SK-N-SH (cell line): ENCODE data around the gene MELTF. TPM values are rescaled to one million over a fixed set of nuclear protein-coding genes. Genes with fewer than 3 reads are reported as not detected.

ENCODE experiments used
- CHD2 ChIP-seq: fragments of 150-350 bp; IDR thresholded peaks from 2 replicates; pipeline ENCODE4 v1.6.1; 2018; ENCODE audit warnings: low read length; ENCODE audit not compliant: partially characterized antibody
- FOXJ3 ChIP-seq: sonication (generic); formaldehyde crosslinking; IDR thresholded peaks from 2 replicates; pipeline ENCODE4 v1.5.1; 2020; ENCODE audit warnings: mild to moderate bottlenecking, missing genetic modification reagents
- FOXM1 ChIP-seq: IDR thresholded peaks from 2 replicates; pipeline ENCODE4 v1.4.0; 2012; ENCODE audit warnings: low read depth, mild to moderate bottlenecking
- JUND ChIP-seq: IDR thresholded peaks from 2 replicates; pipeline ENCODE4 v1.4.0; 2012
- NFIC ChIP-seq: IDR thresholded peaks from 2 replicates; pipeline ENCODE4 v1.4.0; 2012; ENCODE audit warnings: borderline replicate concordance
- NRF1 ChIP-seq: IDR thresholded peaks from 2 replicates; pipeline ENCODE4 v1.6.1; 2012; ENCODE audit warnings: low read depth, mild to moderate bottlenecking, low read length
- RAD21 ChIP-seq: IDR thresholded peaks from 2 replicates; pipeline ENCODE4 v1.6.1; 2012; ENCODE audit warnings: mild to moderate bottlenecking, low read length
- RFX5 ChIP-seq: IDR thresholded peaks from 2 replicates; pipeline ENCODE4 v1.6.1; 2012; ENCODE audit warnings: mild to moderate bottlenecking, improper control_type of control experiment, low read length
- SMC3 ChIP-seq: IDR thresholded peaks from 2 replicates; pipeline ENCODE4 v1.6.1; 2012; ENCODE audit warnings: low read depth, low read length, improper control_type of control experiment
- TCF12 ChIP-seq: IDR thresholded peaks from 2 replicates; pipeline ENCODE4 v1.4.0; 2012
- YY1 ChIP-seq: IDR thresholded peaks from 2 replicates; pipeline ENCODE4 v1.4.0; 2012; ENCODE audit warnings: low read depth, mild to moderate bottlenecking
- polyA plus RNA-seq, 3 experiments: library from polyadenylated mRNA; depleted of rRNA; stranded (reverse); fragments of >200 nt; gene quantifications; 2 replicates each; pipeline ENCODE4 v1.2.3, GENCODE V29; 2012
- TF ChIP-seq, protein P1 (sequence below): IDR thresholded peaks from 2 replicates; pipeline ENCODE4 v1.4.0; 2012; ENCODE audit warnings: low read depth
- TF ChIP-seq, protein P2 (sequence below): fragments of 150-350 bp; IDR thresholded peaks from 2 replicates; pipeline ENCODE4 v1.6.1; 2017; ENCODE audit warnings: antibody characterized with exemption, low read length, low read depth, borderline replicate concordance
- TF ChIP-seq, protein P3 (sequence below): IDR thresholded peaks from 2 replicates; pipeline ENCODE4 v1.6.1; 2012; ENCODE audit warnings: mild to moderate bottlenecking, low read depth, low read length, moderate library complexity
- TF ChIP-seq, protein P4 (sequence below): IDR thresholded peaks from 2 replicates; pipeline ENCODE4 v1.4.0; 2012; ENCODE audit warnings: low read depth, borderline replicate concordance

MELTF gene
- polyA plus RNA-seq, 1 of the 3 experiments (the other 2 are of a cell fraction), result 32.4 TPM

DNA sequence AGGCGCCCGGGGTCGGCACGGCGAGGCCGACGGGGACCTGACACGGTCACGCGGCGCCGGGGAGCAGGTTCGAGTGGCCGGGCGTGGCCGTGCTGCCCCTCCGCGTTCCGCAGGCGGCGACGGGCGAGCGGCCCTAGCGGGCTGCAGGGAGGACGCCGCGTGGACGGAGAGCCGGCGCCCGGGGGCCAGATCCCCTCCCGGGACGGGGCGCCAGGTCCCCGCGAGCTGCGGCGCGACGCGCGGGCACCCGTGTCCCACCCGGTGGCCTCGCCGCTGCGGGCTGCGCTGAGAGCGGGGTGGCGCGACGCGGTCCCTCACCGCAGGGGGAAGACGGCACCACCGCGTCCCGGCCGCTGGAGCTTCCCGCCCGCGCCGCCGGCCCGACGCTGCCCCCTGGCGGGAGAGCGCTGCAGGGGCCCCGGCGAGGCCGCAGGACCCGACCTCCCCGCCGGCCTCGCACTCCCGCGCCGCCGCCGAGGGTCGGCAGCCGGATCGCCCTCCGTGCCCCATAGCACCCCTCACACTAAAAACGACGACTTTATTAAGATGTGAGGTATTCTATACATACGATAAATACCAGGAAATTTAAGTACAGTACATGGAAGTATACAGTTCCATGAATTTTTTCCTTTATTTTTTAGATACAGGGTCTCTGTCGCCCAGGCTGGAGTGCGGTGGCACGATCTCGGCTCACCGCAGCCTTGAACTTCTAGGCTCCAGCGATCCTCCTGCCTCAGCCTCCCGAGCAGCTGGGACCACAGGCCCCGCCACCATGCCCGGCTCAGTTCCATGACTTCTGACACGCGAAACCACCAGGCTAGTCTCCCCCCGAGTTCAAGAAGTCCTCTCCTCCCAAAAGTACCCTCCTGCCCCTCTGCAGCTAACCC, 59.7 kb downstream of the MELTF start (continued):
- TF ChIP-seq JUND, result no peak
- TF ChIP-seq FOXJ3, result no peak
- TF ChIP-seq, protein P1, sequence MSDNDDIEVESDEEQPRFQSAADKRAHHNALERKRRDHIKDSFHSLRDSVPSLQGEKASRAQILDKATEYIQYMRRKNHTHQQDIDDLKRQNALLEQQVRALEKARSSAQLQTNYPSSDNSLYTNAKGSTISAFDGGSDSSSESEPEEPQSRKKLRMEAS, result no peak
- TF ChIP-seq RFX5, result no peak
- TF ChIP-seq, protein P2, sequence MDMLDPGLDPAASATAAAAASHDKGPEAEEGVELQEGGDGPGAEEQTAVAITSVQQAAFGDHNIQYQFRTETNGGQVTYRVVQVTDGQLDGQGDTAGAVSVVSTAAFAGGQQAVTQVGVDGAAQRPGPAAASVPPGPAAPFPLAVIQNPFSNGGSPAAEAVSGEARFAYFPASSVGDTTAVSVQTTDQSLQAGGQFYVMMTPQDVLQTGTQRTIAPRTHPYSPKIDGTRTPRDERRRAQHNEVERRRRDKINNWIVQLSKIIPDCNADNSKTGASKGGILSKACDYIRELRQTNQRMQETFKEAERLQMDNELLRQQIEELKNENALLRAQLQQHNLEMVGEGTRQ, result no peak
- TF ChIP-seq, protein P3, sequence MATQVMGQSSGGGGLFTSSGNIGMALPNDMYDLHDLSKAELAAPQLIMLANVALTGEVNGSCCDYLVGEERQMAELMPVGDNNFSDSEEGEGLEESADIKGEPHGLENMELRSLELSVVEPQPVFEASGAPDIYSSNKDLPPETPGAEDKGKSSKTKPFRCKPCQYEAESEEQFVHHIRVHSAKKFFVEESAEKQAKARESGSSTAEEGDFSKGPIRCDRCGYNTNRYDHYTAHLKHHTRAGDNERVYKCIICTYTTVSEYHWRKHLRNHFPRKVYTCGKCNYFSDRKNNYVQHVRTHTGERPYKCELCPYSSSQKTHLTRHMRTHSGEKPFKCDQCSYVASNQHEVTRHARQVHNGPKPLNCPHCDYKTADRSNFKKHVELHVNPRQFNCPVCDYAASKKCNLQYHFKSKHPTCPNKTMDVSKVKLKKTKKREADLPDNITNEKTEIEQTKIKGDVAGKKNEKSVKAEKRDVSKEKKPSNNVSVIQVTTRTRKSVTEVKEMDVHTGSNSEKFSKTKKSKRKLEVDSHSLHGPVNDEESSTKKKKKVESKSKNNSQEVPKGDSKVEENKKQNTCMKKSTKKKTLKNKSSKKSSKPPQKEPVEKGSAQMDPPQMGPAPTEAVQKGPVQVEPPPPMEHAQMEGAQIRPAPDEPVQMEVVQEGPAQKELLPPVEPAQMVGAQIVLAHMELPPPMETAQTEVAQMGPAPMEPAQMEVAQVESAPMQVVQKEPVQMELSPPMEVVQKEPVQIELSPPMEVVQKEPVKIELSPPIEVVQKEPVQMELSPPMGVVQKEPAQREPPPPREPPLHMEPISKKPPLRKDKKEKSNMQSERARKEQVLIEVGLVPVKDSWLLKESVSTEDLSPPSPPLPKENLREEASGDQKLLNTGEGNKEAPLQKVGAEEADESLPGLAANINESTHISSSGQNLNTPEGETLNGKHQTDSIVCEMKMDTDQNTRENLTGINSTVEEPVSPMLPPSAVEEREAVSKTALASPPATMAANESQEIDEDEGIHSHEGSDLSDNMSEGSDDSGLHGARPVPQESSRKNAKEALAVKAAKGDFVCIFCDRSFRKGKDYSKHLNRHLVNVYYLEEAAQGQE, result 0 out of 2 replicates have a peak, but pooled peaks have one; percentile 9
- no peak for TF ChIP-seq YY1
- TF ChIP-seq SMC3, result peak; percentile 71
- no peak for TF ChIP-seq CHD2
- no peak for TF ChIP-seq NRF1
- no peak for TF ChIP-seq TCF12
- TF ChIP-seq FOXM1, result no peak
- peak; percentile 65 for TF ChIP-seq RAD21
- TF ChIP-seq, protein P4, sequence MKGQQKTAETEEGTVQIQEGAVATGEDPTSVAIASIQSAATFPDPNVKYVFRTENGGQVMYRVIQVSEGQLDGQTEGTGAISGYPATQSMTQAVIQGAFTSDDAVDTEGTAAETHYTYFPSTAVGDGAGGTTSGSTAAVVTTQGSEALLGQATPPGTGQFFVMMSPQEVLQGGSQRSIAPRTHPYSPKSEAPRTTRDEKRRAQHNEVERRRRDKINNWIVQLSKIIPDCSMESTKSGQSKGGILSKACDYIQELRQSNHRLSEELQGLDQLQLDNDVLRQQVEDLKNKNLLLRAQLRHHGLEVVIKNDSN, result no peak
- TF ChIP-seq NFIC, result no peak
- TF ChIP-seq, all 33 proteins: peak for 5
